ENCODE measurements around the gene BMPR1A. TPM values are rescaled to one million over a fixed set of nuclear protein-coding genes. Genes with fewer than 3 reads are reported as not detected.
"Not testable (repeated sequence)": the region's sequence is repeated elsewhere in the genome, so short reads cannot be mapped to it uniquely, and the experiment has no call there.

Gene BMPR1A
- total RNA-seq, 1 donor from 2014 or later = 0.20 TPM

GRCh38 chr10:86967481-86967941 lies 211.1 kb downstream of the BMPR1A start:
- peak in 1 of 2 donors; percentile 30 for DNase-seq (ENCODE audit: low read depth in 2 of 2)

DNA sequence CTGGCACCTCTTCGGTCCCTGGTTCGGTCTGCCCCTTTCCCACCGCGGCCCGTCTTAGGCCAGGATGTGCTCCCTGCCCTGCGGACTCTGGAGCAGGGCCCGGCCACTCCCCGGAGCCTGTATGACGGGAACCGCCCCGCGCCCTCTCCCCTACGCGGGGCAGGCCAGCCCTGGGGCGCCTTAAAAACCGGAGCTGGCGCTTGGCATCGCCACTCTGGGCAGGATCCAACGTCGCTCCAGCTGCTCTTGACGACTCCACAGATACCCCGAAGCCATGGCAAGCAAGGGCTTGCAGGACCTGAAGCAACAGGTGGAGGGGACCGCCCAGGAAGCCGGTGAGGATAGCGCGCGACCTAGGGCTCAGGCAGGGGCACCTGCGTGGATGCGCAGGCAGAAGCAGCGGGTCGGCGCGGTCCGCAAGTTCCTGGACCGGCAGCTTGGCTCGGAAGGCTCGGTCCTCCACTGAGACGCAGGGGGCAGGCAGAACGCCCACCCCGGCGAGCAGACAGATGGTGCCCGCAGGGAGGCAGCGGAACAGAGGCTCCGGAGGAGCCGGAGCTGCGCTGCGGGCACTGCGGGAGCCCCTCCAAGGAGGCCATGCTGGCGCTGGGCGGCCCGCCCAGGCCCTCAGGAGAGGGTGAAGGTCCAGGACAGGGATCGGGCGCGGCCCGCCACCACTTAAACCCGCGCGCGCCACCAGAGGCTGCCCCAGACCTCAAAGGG lies 212.0 kb downstream of the BMPR1A start, which contains the start of gene ADIRF:
ADIRF (plus strand) TSS at position 212 of the 723 bp plus-strand sequence; CDS start at position 275, 63 bp downstream.
- DNase-seq (ENCODE audit: low read depth in 2 of 2) = peak; percentile 23 to 36

DNA sequence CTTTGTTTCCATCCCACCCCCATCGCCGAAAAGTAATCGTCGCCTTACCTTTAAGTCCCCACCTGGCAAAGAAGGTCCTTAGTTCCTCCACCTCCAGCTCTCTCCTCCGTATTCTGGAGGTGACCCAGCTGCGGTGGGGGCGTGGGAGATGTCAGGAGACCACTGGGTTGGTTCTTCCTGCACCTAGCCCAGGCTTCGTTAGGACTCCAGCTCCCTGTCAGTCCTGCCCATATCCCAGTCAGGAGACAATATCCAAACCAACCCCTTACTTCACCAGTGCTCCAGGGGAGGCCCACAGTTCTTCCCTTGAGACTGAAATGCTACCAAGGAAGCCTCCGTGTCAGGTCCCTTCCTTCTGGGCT lies 212.6 kb downstream of the BMPR1A start:
- no peak for DNase-seq (ENCODE audit: low read depth in 2 of 2)

DNA sequence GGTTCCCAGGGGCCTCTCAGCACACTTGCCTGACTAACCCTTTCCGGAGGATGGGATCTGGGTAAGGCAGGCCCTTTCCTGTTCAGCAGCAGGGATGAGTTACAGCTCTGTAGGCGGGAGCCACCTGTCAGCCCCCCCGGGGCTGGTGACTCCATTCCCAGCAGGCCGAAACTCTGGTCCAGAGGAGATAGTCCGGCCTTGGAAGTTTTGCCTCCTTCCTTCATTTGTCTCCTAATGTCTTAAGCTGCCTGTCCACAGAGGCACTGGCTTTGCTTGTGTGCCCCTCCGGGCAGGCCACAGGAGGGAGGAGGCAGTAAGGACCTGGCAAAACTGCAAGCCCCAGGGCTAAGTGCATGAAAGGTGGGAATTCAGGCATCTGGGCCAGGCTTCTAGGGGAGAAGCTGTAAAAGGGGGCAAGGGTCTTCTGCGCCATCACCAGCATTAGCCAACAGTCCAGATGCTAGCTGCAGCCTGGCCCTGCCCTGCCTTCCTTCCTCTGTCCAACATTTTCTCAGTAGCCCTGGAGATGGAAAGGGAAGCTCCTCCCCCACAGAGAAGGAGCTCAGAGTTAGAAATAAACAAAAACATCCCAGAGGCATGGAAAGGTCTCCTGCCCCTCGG lies 213.1 kb downstream of the BMPR1A start:
- DNase-seq (ENCODE audit: low read depth in 2 of 2) = peak; percentile 79 to 88

DNA sequence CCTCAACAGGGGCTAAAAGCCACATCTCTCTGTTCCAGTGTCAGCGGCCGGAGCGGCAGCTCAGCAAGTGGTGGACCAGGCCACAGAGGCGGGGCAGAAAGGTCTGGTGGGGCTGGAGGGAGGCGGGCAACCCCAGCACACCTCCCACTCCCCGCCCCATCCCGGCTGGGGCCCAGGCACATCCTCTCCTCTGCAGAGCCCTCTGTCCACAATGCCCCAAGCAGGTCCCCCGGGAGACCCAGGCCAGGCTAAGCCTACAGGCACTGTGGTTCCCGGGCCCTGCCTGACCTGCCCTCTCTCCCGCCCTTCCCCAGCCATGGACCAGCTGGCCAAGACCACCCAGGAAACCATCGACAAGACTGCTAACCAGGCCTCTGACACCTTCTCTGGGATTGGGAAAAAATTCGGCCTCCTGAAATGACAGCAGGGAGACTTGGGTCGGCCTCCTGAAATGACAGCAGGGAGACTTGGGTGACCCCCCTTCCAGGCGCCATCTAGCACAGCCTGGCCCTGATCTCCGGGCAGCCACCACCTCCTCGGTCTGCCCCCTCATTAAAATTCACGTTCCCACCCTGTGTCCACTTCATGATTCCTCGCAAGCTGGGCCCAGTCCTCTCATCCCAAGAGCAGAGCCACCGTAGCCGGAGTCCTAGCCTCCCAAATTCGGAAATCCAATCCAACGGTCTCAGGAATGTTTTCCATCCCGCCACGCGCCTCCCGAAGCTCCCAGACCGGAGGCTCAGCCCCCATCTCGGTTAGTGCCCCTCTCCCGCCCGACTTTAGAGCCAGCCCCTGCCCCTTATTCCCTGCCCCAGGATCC lies 214.0 kb downstream of the BMPR1A start:
- peak; percentile 64 to 80 for DNase-seq (ENCODE audit: low read depth in 2 of 2)

DNA sequence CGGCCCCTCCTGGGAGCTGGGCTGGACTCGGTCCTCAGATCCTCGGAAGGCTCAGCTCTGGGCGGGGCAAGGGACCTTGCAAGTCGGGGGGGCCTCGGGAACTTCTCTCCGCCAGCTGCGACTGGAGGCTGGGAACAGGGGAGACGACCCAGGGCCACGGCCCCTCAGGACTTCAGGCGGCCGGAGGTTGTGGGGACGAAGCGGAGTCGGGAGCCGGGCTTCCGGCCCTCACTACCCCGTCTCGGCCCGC lies 214.5 kb downstream of the BMPR1A start:
- DNase-seq (ENCODE audit: low read depth in 2 of 2) = no peak

DNA sequence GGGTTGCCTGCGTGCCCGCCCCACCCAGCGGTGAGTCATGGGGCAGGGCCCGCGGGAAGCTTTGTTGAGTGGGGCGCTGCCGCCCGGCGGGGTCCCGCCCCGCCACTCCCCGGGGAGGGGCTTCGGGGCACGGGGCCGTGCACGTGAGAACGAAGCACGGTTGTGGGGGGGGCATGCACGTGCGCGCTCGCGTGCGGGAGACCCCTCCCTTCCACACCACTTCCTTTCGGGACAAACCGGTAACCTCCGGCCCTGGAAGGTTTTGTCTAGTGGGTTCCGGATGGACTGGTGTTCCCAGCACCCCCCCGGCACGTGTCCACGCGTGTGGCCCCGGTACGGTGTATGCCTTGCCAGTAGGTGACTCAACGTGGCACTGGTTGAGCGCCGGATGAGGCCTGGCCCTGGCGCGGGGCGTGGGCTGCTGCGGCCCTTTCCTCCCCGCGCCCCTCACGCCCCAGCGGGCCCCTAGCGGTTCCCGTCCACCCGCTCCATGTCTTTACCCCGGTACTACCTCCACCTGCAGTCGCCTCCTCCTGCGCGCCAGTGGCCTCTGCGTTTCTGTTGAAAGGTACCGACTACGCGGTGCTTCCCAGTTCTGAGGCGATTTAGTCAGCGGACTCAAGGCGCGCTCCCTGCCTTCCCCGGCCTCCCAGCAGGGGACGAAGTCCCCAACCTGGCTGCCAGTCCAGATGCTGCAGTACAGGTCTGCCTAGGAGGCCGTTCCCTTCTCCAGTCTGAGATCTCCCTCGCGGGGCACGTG lies 215.0 kb downstream of the BMPR1A start:
- peak; percentile 84 to 95 for DNase-seq (ENCODE audit: low read depth in 2 of 2)

- DNase-seq (ENCODE audit: low read depth in 2 of 2) = no peak
These were observed 216.4 kb downstream of the BMPR1A start for GRCh38 chr10:86972613-86973380.

- no peak for DNase-seq (ENCODE audit: low read depth in 2 of 2)
These were observed 218.1 kb downstream of the BMPR1A start for GRCh38 chr10:86974484-86974883.

GRCh38 chr10:86976362-86977056 lies 220.1 kb downstream of the BMPR1A start:
- DNase-seq (ENCODE audit: low read depth in 2 of 2) = no peak

GRCh38 chr10:86978457-86978856 lies 222.0 kb downstream of the BMPR1A start:
- DNase-seq (ENCODE audit: low read depth in 2 of 2) = not testable (repeated sequence)

GRCh38 chr10:86979296-86979818 lies 222.9 kb downstream of the BMPR1A start:
- no peak for DNase-seq (ENCODE audit: low read depth in 2 of 2)

DNA sequence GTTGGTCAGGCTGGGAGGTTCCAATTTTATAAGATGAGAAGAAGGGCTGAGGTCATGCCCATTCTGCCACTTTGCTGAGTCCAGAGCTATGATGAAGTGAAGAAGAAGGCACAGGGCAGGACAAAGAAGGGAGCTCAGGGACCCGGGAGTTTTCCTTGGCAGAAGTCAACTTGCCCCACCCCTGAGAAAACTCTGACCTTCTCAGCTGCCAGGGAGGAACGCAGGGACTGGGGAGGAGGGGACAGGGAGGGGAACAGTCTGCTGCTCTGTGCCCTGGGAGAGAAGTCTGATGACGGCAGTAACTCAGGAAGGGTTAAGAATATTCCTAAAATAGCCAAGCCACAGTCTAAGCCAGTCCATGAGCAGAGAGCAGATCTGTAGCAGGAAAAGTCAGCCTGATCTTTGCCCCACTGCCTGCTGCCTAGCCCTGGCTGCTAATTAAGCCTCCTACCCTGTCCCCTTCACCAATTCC lies 223.6 kb downstream of the BMPR1A start:
- peak in 1 of 2 donors; percentile 14 for DNase-seq (ENCODE audit: low read depth in 2 of 2)

GRCh38 chr10:86981020-86981419 lies 224.6 kb downstream of the BMPR1A start:
- not testable (repeated sequence) for DNase-seq (ENCODE audit: low read depth in 2 of 2)

DNA sequence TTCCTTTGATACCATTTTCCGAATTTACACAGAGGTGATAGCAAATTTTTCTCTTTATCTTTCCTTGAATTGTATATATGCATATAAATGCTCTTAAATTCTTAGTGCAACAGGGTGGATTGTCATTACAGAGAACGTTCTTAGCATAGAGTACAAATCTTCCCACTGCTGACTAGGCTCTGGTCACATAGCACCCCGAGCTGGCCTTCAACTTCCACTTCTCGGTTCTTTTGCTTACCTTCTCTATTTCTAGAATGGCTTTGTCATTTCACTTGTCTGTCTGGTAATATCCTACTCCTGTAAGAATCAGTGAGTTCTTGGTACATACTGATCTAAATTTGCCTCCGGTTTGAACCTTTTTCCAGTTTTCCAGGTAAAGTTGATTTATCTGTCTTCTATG lies 225.3 kb downstream of the BMPR1A start:
- DNase-seq (ENCODE audit: low read depth in 2 of 2) = no peak

Other genes with a start within 250 kb of the BMPR1A start
- 32.9 and 40.5 TPM in 2 replicates for gene WAPL, start 234.8 kb upstream of the BMPR1A start, total RNA-seq
- not detected in 2 replicates for gene OPN4, start 102.1 kb upstream of the BMPR1A start, total RNA-seq
- gene LDB3, start 88.1 kb upstream of the BMPR1A start, total RNA-seq = not detected in 2 replicates
- gene MMRN2, start 201.0 kb downstream of the BMPR1A start, total RNA-seq = 14.9 and 96.3 TPM in 2 replicates
- 46.2 and 112 TPM in 2 replicates for gene SNCG, start 202.0 kb downstream of the BMPR1A start, total RNA-seq
- gene ADIRF, start 211.9 kb downstream of the BMPR1A start, total RNA-seq = 10.1 and 37.7 TPM in 2 replicates